AG04449 (cell line): ENCODE data around the gene SYNJ2.

Source experiments
- CTCF ChIA-PET: fragments of 350-600 bp; formaldehyde crosslinking; extraction: SDS; loops from one replicate; lab custom pipeline; 2021; ENCODE audit warnings: antibody characterized with exemption; lab: Yijun Ruan, JAX
- POLR2A ChIA-PET: fragments of 400-600, 350-600 bp; formaldehyde crosslinking; extraction: SDS; loops from one replicate; lab custom pipeline; 2020; ENCODE audit warnings: antibody characterized with exemption, inconsistent platforms; lab: Yijun Ruan, JAX
- DNase-seq: peaks from one replicate; pipeline ENCODE4 v3.0.0-alpha.2; 2010; ENCODE audit warnings: low read depth, low spot score
- H3K4me3 ChIP-seq: 2 replicates; pipeline ENCODE4 v1.5.1; 2011; ENCODE audit warnings: low read depth, mild to moderate bottlenecking, control low read depth, low read length
- CTCF ChIP-seq: IDR thresholded peaks from one replicate; pipeline ENCODE4 v1.5.1; 2011; ENCODE audit warnings: mild to moderate bottlenecking, moderate library complexity, low read length, control low read depth, inconsistent platforms; ENCODE audit not compliant: insufficient read depth; ENCODE audit errors: missing control alignments

The SYNJ2 gene

GRCh38 chr6:158002951-158003853 is 21.5 kb downstream of the SYNJ2 start:
- no peak for TF ChIP-seq CTCF
- POLR2A ChIA-PET: interaction anchor here (0.6 to 2.2 kb wide), 10 partner anchors 12 to 54 kb away, joined by 3 to 15 read pairs (median 5); partner anchors contain the start of gene SYNJ2
- H3K4me3 ChIP-seq: peak overlapping the region; percentile 20
- CTCF ChIA-PET: interaction anchor here (1.4 to 3.4 kb wide), 5 partner anchors 8 to 69 kb away, joined by 3 to 19 read pairs (median 10); partner anchors contain the start of gene SYNJ2
- DNase-seq: peak; percentile 61

- no peak for TF ChIP-seq CTCF
- H3K4me3 ChIP-seq: no peak overlapping the region; the same call in 1 of the 2 replicates
- CTCF ChIA-PET: interaction anchor here (1.4 to 3.4 kb wide), 5 partner anchors 9 to 68 kb away, joined by 3 to 19 read pairs (median 10); partner anchors contain the start of gene SYNJ2
- no peak for DNase-seq
- POLR2A ChIA-PET: interaction anchor here (0.6 to 2.2 kb wide), 7 partner anchors 13 to 53 kb away, joined by 3 to 15 read pairs (median 6); partner anchors contain the start of gene SYNJ2
Observed at GRCh38 chr6:158003910-158004700, 22.4 kb downstream of the SYNJ2 start.

GRCh38 chr6:158004701-158005095 is 23.0 kb downstream of the SYNJ2 start:
- no peak overlapping the region for H3K4me3 ChIP-seq
- TF ChIP-seq CTCF: no peak
- ChIA-PET CTCF (interaction anchor here (2.3 to 2.6 kb wide), 2 partner anchors 11 to 22 kb away, joined by 6 to 10 read pairs; no protein-coding TSS in a partner anchor), POLR2A (no interaction called here)
- no peak for DNase-seq

- DNase-seq: no peak
- ChIA-PET CTCF (no interaction called here), POLR2A (no interaction called here)
- no peak for TF ChIP-seq CTCF
- no peak overlapping the region for H3K4me3 ChIP-seq
Observed at GRCh38 chr6:158005626-158006180, 24.0 kb downstream of the SYNJ2 start.

GRCh38 chr6:158006331-158006730 is 24.7 kb downstream of the SYNJ2 start:
- no peak for TF ChIP-seq CTCF
- CTCF ChIA-PET: interaction anchor here (2.9 kb wide), 1 partner anchor 66 kb away, joined by 12 read pairs; no protein-coding TSS in a partner anchor
- POLR2A ChIA-PET: no interaction called here
- no peak for DNase-seq
- no peak overlapping the region for H3K4me3 ChIP-seq
